HG02885 (cell line): ENCODE data around the gene USP48.

Source experiments
- ATAC-seq: cut with Tn5 transposase; IDR thresholded peaks from one replicate; pipeline ENCODE4 v1.9.1; 2021; ENCODE audit warnings: mild to moderate bottlenecking; ENCODE audit not compliant: unreplicated experiment, poor library complexity

USP48 gene

GRCh38 chr1:21751281-21751680, 31.7 kb downstream of the USP48 start:
- ATAC-seq = no peak

GRCh38 chr1:21750841-21751240, 32.1 kb downstream of the USP48 start:
- no peak for ATAC-seq

DNA sequence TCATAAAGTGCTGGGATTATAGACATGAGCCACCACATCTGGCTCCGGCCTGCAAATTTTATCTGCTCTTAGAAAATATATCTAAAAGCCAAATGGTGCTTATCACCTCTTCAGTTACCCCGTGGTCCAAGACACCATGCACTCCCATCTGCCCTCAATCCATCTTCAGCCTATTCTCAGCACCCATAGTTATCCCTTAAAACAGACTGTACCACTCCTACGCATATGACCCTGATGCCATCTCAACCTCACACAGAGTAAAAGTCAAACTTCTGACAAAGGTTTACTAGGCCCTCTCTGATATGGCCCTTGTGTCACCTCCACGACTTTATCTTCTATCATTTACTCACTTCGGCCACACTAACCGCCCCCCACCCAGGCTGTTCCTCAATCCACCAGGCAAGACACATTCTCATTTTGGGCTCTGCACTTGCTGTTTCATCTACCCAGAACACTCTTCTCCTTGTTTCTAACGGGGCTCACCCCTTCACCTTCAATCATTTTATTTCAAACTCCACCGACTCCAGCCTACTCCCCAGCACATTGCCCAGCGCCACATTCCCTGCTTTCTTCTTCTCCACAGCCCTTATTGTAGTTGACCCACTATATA, 33.0 kb downstream of the USP48 start:
- ATAC-seq = no peak

- no peak for ATAC-seq
Measured at GRCh38 chr1:21749109-21749508, 33.8 kb downstream of the USP48 start.

- ATAC-seq = no peak
Measured at GRCh38 chr1:21743476-21743875, 39.5 kb downstream of the USP48 start.

DNA sequence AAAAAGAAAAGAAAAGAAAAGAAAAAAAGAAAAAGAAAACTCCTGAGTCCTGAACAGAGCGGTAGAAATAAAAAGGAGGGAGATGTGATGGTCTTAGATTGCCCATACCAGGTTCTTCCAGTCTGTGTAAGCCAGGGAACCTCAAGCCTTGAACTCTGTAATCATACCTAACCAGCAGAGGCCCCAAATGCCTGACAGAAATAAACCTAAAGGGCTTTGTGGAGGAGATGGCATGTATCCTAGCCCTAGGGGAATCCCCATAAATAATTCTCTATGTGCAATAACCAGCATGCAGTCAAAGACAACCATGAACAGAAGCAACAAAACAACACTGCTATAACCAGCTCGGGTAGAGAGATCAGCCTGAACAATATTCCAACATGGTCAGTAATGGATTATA, 40.4 kb downstream of the USP48 start:
- no peak for ATAC-seq

DNA sequence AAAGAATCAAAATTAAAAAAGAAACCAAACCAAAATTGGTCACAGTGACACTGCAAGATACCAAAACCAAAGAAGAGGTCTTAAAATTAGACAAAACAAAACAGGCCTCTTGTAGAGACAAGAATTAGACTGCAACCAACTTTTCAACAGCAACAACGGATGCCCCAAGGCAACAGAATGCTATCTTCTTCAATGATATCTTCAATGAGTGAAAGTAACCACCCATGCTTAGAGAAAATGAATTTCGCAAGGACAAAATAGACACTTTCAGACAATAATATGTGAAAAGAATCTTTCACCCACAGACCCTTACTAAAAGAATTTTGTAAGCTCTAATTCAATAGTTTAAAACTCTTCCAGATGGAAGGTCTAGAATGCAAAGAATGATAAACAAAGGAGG, 41.7 kb downstream of the USP48 start:
- no peak for ATAC-seq

DNA sequence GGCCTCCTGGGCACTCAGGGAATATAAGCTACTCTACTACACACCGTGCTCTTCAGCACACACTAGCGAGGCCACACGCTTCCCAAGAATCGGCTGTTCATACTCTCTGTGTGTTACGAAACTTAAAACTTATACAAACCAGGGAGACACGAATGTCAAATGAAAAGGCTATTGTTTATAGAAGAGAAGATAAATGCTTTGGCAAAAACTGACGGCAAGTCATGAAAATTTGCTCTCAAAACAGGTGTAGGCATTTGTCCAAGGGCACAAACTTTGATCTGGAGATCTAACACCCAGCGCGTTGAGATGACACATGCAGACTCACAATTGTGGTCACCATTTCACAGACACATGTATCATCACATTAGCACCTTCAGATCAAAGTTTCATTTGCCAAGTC, 46.1 kb downstream of the USP48 start:
- ATAC-seq = no peak

DNA sequence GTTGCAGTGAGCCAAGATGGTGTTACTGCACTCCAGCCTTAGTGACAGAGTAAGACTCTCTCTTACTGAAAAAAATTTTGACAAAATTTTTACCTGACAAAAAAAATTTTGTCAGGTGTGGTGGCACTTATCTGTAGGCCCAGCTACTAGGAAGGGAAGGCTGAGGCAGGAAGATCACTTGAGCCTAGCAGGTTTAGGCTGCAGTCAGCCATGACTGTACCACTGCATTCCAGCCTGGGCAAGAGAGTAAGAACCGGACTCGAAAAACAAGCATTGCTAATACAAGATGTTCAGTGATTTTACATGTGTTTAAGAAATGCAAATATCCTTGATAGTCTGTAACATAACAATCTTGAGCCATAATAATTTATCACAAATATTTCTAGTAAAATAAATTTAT, 46.9 kb downstream of the USP48 start:
- no peak for ATAC-seq

GRCh38 chr1:21734526-21734925, 48.4 kb downstream of the USP48 start:
- ATAC-seq = no peak

GRCh38 chr1:21732664-21733063, 50.3 kb downstream of the USP48 start:
- no peak for ATAC-seq

DNA sequence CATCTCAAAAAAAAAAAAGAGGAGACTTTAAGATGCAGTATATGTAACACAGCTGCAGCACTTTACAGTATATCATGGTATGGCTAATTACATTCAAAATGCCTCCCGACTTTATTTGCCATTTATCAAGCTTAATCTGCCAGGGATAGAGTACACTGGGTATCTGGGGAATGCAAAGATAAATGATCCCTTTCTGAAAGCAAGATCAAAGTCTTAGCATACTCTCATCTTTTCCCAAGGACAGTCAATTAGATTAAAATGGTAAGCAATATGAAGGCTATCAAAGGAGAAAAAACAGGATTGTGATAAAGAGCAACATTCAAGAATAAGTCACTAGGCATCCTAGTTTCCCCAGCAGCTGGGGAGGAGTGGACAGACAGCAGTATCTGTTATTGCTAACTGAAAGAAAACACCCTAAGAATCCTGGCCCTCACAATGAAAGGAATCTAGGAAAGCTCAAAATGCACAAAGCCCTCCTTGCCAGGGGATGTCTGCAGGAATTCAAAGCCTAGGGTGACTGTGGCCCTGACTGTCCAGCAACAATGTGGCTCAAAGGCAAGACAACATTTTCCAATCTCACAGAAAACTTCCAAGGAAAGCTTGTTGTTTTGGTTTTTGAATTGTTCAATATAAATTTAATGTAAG, 57.1 kb downstream of the USP48 start:
- ATAC-seq = no peak

DNA sequence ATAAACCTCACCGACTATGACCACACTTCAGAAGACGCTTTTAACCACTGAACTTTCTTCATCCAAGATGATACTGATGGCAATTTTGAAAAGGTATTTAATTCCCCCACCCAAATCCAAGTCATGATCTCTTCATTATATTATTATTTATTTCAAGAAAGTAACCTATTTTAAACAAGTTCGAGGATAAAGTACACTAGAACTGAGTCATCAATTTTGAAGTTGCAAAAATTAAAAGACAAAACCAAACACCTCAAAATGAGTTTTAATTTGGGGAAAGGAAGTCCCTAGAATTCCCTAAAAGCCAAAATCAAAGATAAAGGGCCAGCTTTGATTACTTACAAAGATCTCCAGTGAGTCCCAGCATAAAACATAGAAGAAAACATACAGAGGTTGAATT, 58.4 kb downstream of the USP48 start:
- ATAC-seq = no peak

GRCh38 chr1:21724098-21724497, 58.9 kb downstream of the USP48 start:
- no peak for ATAC-seq

DNA sequence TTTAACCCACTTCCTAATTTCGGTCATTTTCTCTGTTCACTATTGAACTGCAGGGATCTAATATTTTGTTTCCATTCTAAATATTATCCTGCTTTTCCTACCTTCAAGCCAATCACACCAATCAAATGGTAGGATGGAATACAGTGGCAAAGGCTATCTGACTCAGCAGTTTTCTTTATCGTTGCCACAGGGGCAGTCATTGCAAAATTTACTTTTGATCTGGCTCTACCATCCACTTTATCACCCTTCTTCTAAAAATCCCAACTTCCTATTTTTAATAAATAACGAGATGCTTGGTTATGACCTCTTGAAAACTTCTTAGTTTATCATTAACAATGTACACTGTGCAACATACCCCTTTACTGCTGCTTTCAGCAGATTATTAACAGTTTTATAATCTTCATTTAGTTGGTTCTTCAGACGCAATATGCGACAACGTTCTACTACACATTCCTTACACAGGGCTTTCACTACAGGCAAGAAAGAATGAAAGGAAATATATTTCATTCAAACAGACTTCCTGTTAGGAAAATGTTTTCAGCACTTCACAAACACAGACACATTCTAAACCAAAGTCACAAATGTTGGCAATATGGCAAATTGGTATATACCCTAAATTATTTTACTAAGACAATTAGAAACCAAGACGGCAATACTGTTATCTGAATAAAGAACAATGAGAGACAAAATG, 61.5 kb downstream of the USP48 start:
- ATAC-seq = no peak

DNA sequence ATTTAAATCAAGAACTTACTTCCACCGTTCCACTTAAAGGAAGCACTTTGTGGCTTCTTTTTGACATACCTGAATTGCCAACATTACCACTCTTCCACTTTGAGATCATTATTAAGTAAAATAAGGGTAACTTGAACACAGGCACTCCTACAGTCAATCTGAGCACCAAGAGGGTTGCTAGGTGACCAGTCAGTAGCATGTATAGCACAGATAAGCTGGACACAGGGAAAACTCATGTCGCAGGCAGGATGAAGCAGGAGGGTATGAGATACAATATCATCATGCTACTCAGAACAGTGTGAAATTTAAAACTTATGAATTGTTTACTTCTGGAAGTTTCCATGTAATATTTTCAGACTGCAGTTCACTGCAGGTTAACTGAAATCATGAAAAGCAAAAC, 66.8 kb downstream of the USP48 start:
- ATAC-seq = no peak

GRCh38 chr1:21707891-21708290, 75.1 kb downstream of the USP48 start:
- no peak for ATAC-seq

- ATAC-seq = no peak
Measured at GRCh38 chr1:21707086-21707840, 75.7 kb downstream of the USP48 start.

DNA sequence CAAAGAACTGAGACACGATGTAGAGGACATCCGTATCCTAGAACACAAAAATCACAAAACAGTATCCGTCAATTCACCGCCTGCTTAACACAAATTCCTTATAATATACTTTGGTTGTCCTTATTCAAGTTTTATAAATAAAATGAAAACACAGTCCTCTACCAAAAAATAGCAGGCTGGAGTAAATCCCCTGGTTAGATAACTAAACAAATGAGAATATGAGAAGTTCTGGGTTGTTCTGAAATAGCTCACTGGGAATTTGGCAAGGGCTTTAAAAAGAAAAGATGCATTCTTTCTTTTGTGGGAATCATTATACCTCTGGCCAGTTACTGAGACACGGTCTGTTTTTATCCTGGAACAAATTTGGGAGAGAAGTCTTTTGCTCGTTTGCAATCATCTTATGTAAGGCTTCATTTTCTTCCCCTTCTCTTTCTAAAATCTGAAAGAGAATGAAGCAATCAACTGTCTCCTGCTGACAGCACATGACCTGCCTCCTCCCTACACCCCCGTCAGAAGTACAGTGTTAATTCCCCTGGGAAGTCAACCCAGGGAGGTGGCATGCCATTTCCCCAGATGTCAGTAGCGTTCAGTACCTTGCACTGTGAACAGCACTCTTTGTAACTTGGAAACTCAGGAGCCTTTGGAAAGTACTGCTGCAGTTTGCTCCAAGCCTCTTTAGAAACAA, 76.7 kb downstream of the USP48 start:
- ATAC-seq = no peak

DNA sequence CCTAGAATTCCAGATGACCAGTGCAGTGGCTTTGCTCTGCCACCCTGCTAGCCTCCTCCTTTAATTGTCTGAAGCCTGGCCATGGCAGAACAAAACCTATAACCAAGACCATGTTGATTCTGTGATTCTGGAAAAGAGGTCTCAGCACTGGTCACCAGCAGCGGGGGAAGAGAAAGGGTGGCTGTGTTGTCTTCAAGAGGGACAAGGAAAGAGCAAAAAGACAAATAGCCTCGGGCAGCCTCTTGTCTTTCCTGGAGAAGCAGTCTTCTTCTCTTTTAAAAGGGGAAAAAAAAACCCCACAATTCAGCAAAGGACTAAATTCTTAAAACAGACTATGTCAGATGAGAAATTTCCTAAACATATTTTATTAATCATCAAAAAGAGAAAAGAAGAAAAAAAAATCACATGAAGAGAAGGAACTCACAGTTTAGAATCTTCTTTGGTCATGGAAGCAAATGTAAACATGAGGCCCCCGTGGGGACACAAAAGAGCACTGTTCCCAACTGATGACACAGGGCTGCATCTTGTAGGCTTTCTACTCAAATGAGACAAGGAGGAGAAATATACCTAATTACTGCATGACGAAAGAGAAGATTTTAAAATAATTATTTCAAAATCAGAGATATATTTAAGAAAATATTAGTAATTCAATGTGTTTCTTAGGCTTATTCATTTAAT, 77.5 kb downstream of the USP48 start:
- ATAC-seq = no peak
